ENCODE results near the gene FKRP.
A peak's percentile ranks its signal among the peaks of the same experiment; 100 is the strongest.

FKRP gene

GRCh38 chr19:46732966-46733689 lies 12.7 kb upstream of the FKRP start:
- Mint-ChIP-seq H3K36me3 (peaks cover 26% of the 10 kb centered on the region), H3K27me3 (no peaks in the 10 kb centered on the region)
- no peak for DNase-seq (ENCODE audit: low spot score in 2 of 2)

DNA sequence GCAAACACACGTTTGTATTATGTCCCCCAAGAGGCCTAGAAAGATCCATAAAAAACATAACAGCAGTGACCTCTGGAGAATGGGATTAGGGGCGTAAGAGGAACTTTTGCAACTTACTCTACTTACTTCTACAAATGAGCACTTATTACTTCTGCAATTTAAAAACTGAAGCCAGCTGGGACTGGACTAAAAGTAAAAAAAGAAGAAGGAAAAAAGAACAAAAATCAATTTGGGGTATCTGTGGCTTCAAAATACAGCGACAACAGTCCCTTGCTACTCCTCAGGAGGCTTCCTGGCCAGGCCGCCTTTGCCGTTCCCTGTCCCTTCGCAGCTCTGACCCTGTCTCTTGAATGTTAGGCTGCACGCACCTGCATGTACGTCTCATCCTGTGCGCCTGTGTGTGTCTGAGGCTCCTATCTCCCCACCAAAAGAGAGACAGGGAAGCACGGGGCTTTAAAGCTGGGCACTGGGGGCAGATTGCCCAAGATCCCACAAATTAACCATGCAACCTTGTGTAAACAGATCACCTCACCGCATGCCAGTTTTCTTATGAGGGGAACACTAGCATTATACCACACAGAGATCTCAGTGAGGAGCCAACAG lies 12.1 kb upstream of the FKRP start:
- no peak for ATAC-seq (ENCODE audit: low read depth)
- Mint-ChIP-seq H3K27ac (no peak overlapping the region), H3K36me3 (peaks cover 26% of the 10 kb centered on the region), H3K4me1 (peaks cover 20% of the 10 kb centered on the region), H3K4me3 (no peak overlapping the region), H3K9me3 (no peaks in the 10 kb centered on the region), H3K27me3 (no peaks in the 10 kb centered on the region)
- DNase-seq (ENCODE audit: low spot score in 2 of 2), result no peak

More at GRCh38 chr19:46732966-46733689, 12.7 kb upstream of the FKRP start:
- Mint-ChIP-seq H3K27ac (no peak overlapping the region), H3K4me1 (peaks cover 22% of the 10 kb centered on the region), H3K4me3 (no peak overlapping the region), H3K9me3 (no peaks in the 10 kb centered on the region)
- no peak for ATAC-seq (ENCODE audit: low read depth)

DNA sequence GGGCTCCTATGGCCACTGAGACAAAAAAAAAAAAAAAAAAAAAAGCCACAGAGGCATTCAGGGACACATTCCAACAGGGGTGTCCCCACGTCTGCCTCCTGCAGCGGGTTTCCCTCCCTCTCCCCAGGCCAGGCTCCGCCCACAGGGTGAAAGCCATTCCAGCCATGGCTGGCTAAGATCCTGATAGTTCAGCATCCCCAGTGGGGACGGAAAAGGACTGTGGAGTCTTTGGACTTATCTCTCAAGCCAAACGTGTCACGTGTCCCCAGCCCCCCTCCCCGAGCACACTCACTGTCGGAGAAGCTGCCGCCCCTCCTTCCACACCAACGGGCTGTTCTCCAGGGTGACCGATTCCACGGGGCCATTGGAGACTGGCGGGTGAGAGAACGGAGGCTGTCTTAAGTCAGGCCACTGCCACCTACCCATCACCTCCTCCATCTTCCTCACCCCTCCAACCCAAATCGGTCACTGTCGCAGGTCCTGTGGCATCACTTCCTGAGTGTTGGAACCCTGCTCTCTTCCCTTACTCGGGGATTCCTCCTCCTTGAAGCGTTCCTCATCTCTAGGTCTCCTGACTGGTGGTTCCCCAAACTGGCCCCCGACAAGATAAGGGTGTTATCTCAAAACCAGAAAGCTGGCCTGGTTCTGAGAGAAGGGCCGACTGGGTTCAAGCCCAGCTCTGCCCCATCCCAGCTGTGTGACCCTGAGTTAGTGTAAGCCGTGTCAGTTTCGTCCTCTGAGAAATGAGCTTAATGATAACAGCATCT lies 9.1 kb upstream of the FKRP start:
- H3K27me3 Mint-ChIP-seq, result no peaks in the 10 kb centered on the region
- H3K4me1 Mint-ChIP-seq, result peaks cover 21% of the 10 kb centered on the region
- no peak overlapping the region for H3K27ac Mint-ChIP-seq
- ATAC-seq (ENCODE audit: low read depth) (no peak), DNase-seq (ENCODE audit: low spot score in 2 of 2) (no peak)
- H3K9me3 Mint-ChIP-seq, result no peaks in the 10 kb centered on the region
- no peak overlapping the region for H3K4me3 Mint-ChIP-seq
- H3K36me3 Mint-ChIP-seq, result peaks cover 20% of the 10 kb centered on the region

DNA sequence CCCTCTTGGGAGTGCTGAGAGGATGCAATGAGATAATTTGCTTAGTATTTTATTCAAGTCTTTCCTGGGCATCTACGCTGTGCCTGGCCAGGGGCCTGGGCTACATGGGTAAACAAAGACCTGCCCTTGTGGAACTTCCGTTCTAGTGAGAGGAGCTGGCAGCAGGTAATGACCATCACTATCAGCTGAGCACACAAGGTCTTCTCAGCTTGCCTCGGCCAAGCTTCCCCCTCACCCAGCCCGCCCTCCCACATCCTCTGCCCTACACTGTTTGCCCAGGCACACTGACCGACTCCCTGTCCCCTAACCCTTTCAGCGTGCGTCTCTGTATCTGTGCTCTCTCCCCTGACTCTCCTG lies 8.6 kb upstream of the FKRP start:
- no peak for DNase-seq (ENCODE audit: low spot score in 2 of 2)
- ATAC-seq (ENCODE audit: low read depth), result no peak
- H3K9me3 Mint-ChIP-seq, result no peaks in the 10 kb centered on the region
- peaks cover 21% of the 10 kb centered on the region for H3K4me1 Mint-ChIP-seq
- peak overlapping the region; percentile 70 for H3K27ac Mint-ChIP-seq
- peaks cover 15% of the 10 kb centered on the region for H3K36me3 Mint-ChIP-seq
- H3K27me3 Mint-ChIP-seq, result no peaks in the 10 kb centered on the region
- H3K4me3 Mint-ChIP-seq, result no peak overlapping the region

DNA sequence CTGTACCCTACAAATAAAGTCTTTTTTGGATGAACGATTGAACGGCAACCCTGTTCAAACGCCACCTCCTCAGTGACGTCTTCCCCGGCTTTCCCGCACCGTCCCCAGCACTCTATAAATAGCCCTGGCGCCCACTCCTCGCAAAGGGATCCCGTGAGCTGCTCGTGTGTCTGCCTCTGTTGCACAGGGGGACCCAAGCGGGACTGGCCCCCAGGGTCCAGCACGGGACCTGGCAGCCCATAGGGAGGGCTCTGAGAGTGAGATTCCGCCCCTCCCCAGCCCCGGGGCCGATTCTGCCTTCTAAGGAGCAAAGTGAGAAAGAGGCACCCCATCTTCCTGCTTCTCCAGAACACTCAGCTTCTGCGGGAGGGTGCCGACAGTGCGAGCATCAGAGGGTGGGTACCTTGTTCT lies 8.1 kb upstream of the FKRP start:
- no peaks in the 10 kb centered on the region for H3K9me3 Mint-ChIP-seq
- no peak for ATAC-seq (ENCODE audit: low read depth)
- no peak overlapping the region for H3K4me3 Mint-ChIP-seq
- no peaks in the 10 kb centered on the region for H3K27me3 Mint-ChIP-seq
- peak overlapping the region; percentile 70 for H3K27ac Mint-ChIP-seq
- H3K36me3 Mint-ChIP-seq, result peaks cover 17% of the 10 kb centered on the region
- peaks cover 24% of the 10 kb centered on the region for H3K4me1 Mint-ChIP-seq
- DNase-seq (ENCODE audit: low spot score in 2 of 2), result no peak

DNA sequence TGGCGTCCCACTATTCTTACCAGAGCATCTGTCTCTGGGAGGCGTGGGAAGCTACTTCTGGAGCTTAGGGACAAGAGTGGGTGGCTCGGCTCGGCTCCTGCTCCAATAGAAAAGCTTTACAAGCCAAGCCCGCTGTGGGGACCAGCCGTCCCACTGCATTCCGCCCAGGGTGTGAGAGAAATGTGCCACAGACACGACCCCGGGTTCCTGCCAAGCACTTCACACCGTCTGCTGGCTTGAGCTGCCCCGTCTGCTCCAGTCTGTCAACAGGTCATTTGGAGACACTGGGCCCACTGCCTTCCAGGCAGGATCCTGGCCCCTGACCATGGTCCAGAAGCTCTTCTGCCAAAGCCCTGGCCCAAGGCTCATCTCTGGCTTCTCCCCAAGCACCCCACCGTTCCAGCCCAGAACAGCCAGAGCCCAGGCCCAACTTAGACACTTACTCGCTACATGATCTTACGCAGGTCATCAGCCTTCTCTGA lies 6.5 kb upstream of the FKRP start:
- Mint-ChIP-seq H3K27ac (peak overlapping the region; percentile 32), H3K36me3 (peaks cover 12% of the 10 kb centered on the region)
- ATAC-seq (ENCODE audit: low read depth), result no peak

DNA sequence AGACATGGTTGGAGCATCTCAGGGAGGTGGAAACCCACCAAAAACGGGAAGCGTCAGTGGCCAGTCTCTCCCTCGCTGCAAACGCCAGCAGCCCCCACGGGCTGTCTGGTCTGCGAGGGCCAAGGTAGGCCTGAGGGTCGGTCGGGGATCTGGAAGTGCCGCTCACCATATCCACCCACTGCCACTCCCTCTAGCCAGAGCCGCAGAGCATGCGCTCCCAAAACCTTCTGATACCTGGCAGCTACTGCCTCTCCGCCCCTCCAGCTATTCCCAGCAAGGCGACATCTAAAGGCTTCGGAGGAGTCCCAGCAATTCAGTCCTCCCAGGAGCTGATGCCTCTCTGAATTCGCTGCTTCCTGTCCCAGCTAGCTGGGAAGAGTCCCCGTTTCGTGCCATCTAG lies 4.4 kb upstream of the FKRP start:
- peaks cover 46% of the 10 kb centered on the region for H3K4me1 Mint-ChIP-seq
- peak overlapping the region; percentile 53 for H3K27ac Mint-ChIP-seq
- H3K36me3 Mint-ChIP-seq, result peaks cover 12% of the 10 kb centered on the region
- ATAC-seq (ENCODE audit: low read depth) (no peak), DNase-seq (ENCODE audit: low spot score in 2 of 2) (no peak)
- no peaks in the 10 kb centered on the region for H3K27me3 Mint-ChIP-seq
- no peak overlapping the region for H3K4me3 Mint-ChIP-seq
- no peaks in the 10 kb centered on the region for H3K9me3 Mint-ChIP-seq

More for the DNA sequence above, 6.5 kb upstream of the FKRP start:
- DNase-seq (ENCODE audit: low spot score in 2 of 2), result no peak
- peaks cover 34% of the 10 kb centered on the region for H3K4me1 Mint-ChIP-seq
- H3K4me3 Mint-ChIP-seq, result no peak overlapping the region
- H3K27me3 Mint-ChIP-seq, result no peaks in the 10 kb centered on the region
- no peaks in the 10 kb centered on the region for H3K9me3 Mint-ChIP-seq

GRCh38 chr19:46742926-46743480 lies 2.9 kb upstream of the FKRP start:
- H3K4me3 Mint-ChIP-seq, result no peak overlapping the region
- H3K36me3 Mint-ChIP-seq, result peaks cover 6% of the 10 kb centered on the region
- DNase-seq (ENCODE audit: low spot score in 2 of 2) (no peak), ATAC-seq (ENCODE audit: low read depth) (no peak)
- no peak overlapping the region for H3K27ac Mint-ChIP-seq
- no peaks in the 10 kb centered on the region for H3K27me3 Mint-ChIP-seq
- H3K9me3 Mint-ChIP-seq, result no peaks in the 10 kb centered on the region
- peaks cover 48% of the 10 kb centered on the region for H3K4me1 Mint-ChIP-seq

DNA sequence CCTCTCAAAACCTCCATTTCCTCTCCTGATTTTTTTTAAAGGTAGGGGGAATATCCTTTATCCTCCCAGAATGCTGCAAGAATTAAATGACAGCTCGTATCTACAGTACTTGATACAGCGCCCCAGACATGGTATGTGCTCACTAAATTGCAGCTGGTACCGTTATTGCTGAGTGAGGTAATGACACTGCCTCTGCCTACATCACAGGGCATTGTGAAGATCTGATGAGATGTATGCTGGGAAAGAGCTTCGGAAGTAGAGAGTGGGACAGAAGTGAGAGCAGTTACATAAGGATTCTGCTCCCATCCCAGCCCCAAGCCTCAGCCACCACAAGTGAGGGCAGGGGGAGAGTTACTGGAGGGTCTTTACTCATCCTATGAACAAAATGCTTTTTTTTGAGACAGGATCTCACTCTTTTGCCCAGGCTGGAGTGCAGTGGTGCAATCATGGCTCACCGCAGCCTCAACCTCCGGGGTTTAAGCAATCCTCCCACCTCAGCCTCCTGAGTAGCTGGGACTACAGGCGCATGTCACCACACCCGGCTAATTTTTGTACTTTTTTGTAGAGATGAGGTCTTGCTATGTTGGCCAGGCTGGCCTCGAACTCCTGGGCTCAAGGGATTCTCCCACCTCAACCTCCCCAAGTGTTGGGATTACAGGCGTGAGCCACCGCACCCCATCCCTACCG lies 1.7 kb upstream of the FKRP start:
- no peaks in the 10 kb centered on the region for H3K27me3 Mint-ChIP-seq
- peak overlapping the region; percentile 95 for H3K4me3 Mint-ChIP-seq
- H3K36me3 Mint-ChIP-seq, result peaks cover 6% of the 10 kb centered on the region
- peak overlapping the region; percentile 35 for H3K27ac Mint-ChIP-seq
- no peaks in the 10 kb centered on the region for H3K9me3 Mint-ChIP-seq
- H3K4me1 Mint-ChIP-seq, result peaks cover 48% of the 10 kb centered on the region
- ATAC-seq (ENCODE audit: low read depth), result no peak
- DNase-seq (ENCODE audit: low spot score in 2 of 2), result no peak

GRCh38 chr19:46745030-46745429 lies 827 bp upstream of the FKRP start:
- H3K4me1 Mint-ChIP-seq, result peaks cover 47% of the 10 kb centered on the region
- H3K27ac Mint-ChIP-seq, result peak overlapping the region; percentile 87
- ATAC-seq (ENCODE audit: low read depth), result no peak
- DNase-seq (ENCODE audit: low spot score in 2 of 2), result no peak
- H3K36me3 Mint-ChIP-seq, result peaks cover 3% of the 10 kb centered on the region
- H3K9me3 Mint-ChIP-seq, result no peaks in the 10 kb centered on the region
- no peaks in the 10 kb centered on the region for H3K27me3 Mint-ChIP-seq
- peak overlapping the region; percentile 95 for H3K4me3 Mint-ChIP-seq

GRCh38 chr19:46746281-46747057 lies 612 bp downstream of the FKRP start, which contains the start of gene STRN4:
Gene STRN4 (minus strand): TSS chr19:46746450. CDS start chr19:46746430, 20 bp downstream.
- DNase-seq (ENCODE audit: low spot score in 2 of 2), result peak in 1 of 2 donors; percentile 41
- peaks cover 46% of the 10 kb centered on the region for H3K4me1 Mint-ChIP-seq

DNA sequence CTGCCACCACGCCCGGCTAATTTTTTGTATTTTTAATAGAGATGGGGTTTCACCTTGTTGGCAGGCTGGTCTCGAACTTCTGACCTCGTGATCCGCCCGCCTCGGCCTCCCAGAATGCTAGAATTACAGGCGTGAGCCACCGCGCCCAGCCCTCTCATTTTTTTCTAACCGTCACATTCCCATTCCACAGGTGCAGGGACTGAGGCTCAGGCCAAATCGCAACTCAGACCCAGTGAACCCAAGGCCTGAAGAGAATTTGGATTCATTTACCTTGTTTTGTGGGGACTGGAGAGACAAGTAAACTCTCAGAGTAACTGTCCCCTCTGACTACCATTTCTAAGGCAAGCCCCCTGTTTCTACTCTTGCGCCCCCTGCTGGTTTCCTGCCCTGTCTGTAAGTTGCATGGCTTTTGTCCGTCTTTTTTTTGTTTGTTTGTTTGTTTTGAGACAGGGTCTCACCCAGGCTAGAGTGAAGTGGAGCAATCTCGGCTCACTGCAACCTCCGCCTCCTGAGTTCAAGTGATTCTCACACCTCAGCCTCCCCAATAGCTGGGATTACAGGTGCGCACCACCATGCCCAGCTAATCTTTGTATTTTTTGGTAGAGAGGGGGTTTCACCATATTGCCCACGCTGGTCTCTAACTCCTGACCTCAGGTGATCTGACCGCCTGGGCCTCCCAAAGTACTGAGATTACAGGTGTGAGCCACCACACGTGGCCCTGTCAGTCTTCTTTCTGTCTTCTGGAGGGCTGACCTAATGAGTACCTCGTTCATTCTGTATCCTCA lies 2.7 kb downstream of the FKRP start:
- Mint-ChIP-seq H3K9me3 (no peaks in the 10 kb centered on the region), H3K27ac (peak overlapping the region; percentile 96), H3K4me3 (peak overlapping the region; percentile 2), H3K36me3 (peaks cover 4% of the 10 kb centered on the region), H3K27me3 (no peaks in the 10 kb centered on the region), H3K4me1 (peaks cover 34% of the 10 kb centered on the region)
- ATAC-seq (ENCODE audit: low read depth) (no peak), DNase-seq (ENCODE audit: low spot score in 2 of 2) (peak; percentile 72 to 80)

More at GRCh38 chr19:46746281-46747057, 612 bp downstream of the FKRP start, which contains the start of gene STRN4:
- ATAC-seq (ENCODE audit: low read depth), result peak; percentile 60
- Mint-ChIP-seq H3K4me3 (peak within 1 kb of the TSS; percentile 95), H3K9me3 (no peaks in the 10 kb centered on the region), H3K27ac (peak within 1 kb of the TSS; percentile 96), H3K27me3 (no peaks in the 10 kb centered on the region), H3K36me3 (peaks cover 3% of the 10 kb centered on the region)

Measured in memory B cell (primary cell).